Fibroblast of the aortic adventitia (primary cell): ENCODE data around the gene NTN5. TPM values are rescaled to one million over a fixed set of nuclear protein-coding genes. Genes with fewer than 3 reads are reported as not detected.
"Not testable (repeated sequence)": the region's sequence is repeated elsewhere in the genome, so short reads cannot be mapped to it uniquely, and the experiment has no call there.

Experiments
- DNase-seq: peaks from one replicate; pipeline ENCODE4 v3.0.0-alpha.2; 2010; ENCODE audit warnings: low read depth
- H3K4me3 ChIP-seq: 2 replicates; pipeline ENCODE4 v1.5.1; 2011; ENCODE audit warnings: low read depth, mild to moderate bottlenecking, control low read depth, low read length, moderate library complexity
- total RNA-seq: library from RNA; depleted of rRNA; stranded (reverse); fragments of >200 nt; gene quantifications from 2 replicates; pipeline ENCODE4 v1.2.3, GENCODE V29; 2012; ENCODE audit warnings: low replicate concordance
- TF ChIP-seq, protein P1 (sequence below): IDR thresholded peaks from 2 replicates; pipeline ENCODE4 v1.5.1; 2011; ENCODE audit warnings: mild to moderate bottlenecking, low read length, control low read depth, inconsistent platforms; ENCODE audit not compliant: insufficient read depth

NTN5 gene
- total RNA-seq, 1 donor: 0.09 TPM

DNA sequence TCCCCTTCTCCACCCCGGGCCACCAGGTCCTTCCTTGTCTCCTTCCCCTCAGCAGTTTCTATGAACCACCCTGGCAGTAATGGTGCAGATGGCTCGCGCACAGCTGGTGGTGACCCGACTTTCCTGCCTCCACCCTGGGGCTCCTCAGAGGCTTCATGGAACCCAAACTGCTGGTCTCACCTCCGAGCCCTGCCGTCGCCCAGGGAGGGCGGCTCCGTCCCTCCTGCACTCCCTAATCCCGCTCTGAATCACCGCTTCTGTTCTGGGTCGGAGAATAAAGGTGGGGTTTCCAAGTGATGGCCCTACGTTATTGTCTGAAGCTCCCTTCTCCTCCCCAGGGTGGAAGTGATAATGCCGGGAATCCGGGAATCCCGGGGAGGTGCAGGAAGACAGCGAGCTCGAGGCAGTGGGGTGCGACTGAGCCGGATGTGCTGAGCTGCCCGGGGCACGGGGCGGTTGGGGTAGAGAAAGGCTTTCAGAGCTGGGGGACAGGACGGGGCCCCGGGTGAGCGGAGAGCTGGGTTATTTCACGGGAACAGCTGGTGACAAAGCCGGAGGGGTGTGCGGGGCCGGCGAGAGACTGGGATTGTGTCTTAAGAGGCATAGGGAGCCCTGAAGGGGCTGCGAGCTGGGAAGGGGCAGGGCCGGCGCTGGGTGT, 23.7 kb upstream of the NTN5 start:
- TF ChIP-seq, protein P1, sequence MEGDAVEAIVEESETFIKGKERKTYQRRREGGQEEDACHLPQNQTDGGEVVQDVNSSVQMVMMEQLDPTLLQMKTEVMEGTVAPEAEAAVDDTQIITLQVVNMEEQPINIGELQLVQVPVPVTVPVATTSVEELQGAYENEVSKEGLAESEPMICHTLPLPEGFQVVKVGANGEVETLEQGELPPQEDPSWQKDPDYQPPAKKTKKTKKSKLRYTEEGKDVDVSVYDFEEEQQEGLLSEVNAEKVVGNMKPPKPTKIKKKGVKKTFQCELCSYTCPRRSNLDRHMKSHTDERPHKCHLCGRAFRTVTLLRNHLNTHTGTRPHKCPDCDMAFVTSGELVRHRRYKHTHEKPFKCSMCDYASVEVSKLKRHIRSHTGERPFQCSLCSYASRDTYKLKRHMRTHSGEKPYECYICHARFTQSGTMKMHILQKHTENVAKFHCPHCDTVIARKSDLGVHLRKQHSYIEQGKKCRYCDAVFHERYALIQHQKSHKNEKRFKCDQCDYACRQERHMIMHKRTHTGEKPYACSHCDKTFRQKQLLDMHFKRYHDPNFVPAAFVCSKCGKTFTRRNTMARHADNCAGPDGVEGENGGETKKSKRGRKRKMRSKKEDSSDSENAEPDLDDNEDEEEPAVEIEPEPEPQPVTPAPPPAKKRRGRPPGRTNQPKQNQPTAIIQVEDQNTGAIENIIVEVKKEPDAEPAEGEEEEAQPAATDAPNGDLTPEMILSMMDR: no peak
- DNase-seq: no peak
- no peak overlapping the region for H3K4me3 ChIP-seq

DNA sequence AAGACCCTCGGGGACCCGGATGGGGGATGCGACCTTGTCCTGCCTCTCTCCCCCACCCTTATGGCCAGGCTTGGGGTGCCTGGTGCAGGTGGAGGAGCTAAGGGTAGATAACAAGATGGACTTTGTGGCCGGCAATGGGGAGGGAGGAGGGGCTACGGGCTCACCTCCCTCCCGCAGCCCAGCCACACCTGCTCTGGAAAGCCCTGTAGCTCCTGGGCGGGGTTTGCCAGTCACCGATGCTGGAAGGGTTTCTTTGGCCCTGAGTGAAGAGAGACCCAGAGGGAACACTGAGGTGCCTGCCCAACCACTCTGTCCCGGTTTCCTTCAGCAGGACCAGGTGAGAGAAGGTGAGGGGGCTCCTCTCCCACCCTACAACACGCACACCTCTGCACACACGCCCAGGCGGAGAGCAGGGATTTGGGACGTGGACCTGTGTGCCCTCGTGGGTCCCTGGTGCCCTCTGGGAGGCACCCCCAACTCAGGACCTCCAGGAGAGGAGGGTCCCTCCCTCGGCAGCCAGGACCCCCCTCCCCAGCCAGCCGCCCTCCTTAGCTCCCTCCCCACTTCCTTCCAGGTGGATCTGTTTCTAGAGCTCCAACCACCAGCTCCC, 23.0 kb upstream of the NTN5 start, which contains the start of gene FUT2:
TSS of gene FUT2 (plus strand) at position 229 of the 610 bp plus-strand sequence. CDS start 6,986 bp downstream, outside the sequence.
- no peak for DNase-seq
- no peak within 1 kb of the TSS for H3K4me3 ChIP-seq
- TF ChIP-seq, protein P1: no peak

DNA sequence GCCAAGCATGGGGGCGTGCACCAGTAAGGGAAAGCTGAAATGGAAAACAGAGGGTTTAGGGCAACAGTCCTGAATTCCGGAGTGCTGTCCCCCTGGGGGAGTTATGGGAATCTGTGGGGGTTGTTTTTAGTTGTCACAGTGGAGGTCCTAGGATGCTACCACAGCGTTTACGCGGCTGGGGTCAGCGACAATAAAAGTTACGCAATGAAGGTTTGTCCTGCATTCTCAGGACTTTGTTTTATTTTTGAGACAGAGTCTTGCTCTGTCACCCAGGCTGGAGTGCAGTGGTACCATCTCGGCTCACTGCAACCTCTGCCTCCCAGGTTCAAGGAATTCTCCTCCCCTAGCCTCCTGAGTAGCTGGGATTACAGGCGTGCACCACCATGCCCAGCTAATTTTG, 20.8 kb upstream of the NTN5 start:
- H3K4me3 ChIP-seq, DNase-seq: not testable (repeated sequence)

DNA sequence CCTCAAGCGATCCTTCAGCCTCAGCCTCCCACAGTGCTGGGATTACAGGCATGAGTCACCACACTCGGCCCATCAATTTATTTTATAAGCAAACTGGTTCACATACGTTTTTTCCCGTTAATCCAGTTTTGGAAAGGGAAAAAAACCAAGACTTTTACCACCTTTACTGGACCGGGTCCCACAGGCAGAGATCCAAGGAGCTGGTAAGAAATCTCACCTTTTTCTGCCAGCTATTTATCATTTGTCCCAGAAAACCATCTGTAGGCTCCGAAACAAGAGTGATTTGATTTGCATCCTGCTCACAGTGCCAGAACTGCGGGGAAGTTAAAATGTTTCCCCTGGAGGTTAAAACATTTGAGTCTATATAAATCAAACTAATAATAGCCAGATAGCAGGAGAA, 16.6 kb upstream of the NTN5 start:
- TF ChIP-seq, protein P1: no peak

DNA sequence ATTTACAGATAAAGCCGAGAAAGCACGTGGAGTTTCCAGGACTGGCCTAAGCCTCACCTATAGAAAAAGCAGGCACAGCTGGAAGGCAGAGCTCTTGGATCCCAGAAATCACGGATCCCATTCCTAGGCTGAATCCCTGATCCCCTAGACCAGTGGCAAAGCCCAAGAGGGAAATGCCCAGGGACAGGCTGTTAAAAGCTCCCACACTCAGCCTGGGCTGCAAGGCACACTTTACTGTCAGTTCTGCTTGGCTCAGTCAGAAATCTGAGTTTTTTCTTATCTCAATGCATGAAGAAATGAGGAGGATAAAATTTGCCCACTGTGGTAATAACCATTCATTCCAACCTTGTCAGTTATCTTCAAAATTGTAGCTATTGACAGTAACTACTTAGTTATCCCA, 15.0 kb upstream of the NTN5 start:
- H3K4me3 ChIP-seq: no peak overlapping the region
- TF ChIP-seq, protein P1: no peak
- no peak for DNase-seq

More for the DNA sequence above, 16.6 kb upstream of the NTN5 start:
- no peak for DNase-seq
- H3K4me3 ChIP-seq: no peak overlapping the region

DNA sequence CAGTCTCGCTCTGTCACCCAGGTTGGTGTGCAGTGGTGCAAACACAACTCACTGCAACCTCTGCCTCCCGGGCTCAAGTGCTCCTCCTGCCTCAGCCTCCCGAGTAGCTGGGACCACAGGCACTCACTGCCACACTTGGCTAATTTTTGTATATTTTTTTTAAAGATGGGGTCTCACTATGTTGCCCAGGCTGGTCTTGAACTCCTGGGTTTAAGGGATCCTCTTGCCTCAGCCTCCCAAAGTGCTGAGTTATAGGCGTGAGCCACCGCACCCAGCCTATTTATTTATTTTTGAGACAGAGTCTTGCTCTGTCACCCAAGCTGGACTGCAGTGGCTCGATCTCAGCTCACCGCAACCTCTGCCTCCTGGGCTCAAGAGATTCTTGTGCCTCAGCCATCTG, 13.8 kb upstream of the NTN5 start:
- DNase-seq, H3K4me3 ChIP-seq: not testable (repeated sequence)

DNA sequence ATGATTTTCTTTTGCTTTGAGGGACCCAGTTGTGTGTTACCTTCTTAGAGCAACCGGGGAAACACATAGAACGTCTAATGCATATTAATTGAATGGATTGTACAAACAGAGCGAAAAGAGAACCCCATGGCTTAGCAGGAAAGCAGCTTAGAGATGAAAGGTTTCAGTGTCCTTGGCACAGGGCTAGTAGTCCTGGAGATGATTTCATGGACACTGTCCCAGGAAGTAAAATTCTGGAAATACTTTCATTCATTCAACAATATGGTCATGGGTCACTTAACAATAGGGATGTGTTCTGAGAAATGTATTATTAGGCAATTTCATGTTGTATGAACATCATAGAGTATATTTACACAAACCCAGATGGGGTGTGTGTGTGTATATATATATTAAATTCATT, 13.3 kb upstream of the NTN5 start:
- H3K4me3 ChIP-seq: no peak overlapping the region
- no peak for DNase-seq
- TF ChIP-seq, protein P1: no peak

DNA sequence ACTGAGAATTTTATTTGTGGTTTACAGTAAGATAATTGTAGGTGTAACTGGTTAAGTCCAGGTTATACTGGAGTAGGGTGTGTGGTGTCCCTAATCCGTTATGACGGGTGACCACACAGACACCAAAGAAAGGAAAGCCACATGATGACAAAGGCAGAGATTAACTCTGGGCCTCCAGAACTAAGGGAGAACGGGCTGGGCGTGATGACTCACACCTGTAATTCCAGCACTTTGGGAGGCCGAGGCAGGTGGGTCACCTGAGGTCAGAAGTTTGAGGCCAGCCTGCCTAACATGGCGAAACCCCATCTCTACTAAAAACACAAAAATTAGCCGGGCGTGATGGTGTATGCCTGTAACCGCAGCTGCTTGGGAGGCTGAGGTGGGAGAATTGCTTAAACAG, 12.8 kb upstream of the NTN5 start:
- H3K4me3 ChIP-seq: no peak overlapping the region
- TF ChIP-seq, protein P1: no peak
- DNase-seq: no peak
